Neural progenitor cell (in vitro differentiated cells): Measurements from ENCODE around the gene IFNG-AS1. TPM values are rescaled to one million over a fixed set of nuclear protein-coding genes. Genes with fewer than 3 reads are reported as not detected.
A peak's percentile ranks its signal among the peaks of the same experiment; 100 is the strongest.

ENCODE experiments used
- DNase-seq: peaks from one replicate; pipeline ENCODE4 v3.0.0-alpha.2; 2016; ENCODE audit warnings: low spot score
- H2AFZ ChIP-seq: fragments of 200-600 bp; sonication (generic); replicated peaks from 2 replicates; pipeline ENCODE4 v1.6.1; 2016; ENCODE audit warnings: antibody characterized with exemption
- H3F3A ChIP-seq: fragments of 200-600 bp; sonication (generic); 2 replicates; pipeline ENCODE4 v1.6.1; 2016; ENCODE audit warnings: antibody characterized with exemption, low read depth
- H3K27ac ChIP-seq: fragments of 200-600 bp; sonication (generic); 2 replicates; pipeline ENCODE4 v1.5.1; 2016; ENCODE audit warnings: mild to moderate bottlenecking
- H3K27me3 ChIP-seq: fragments of 200-600 bp; sonication (generic); 2 replicates; pipeline ENCODE4 v1.6.1; 2016; ENCODE audit warnings: mild to moderate bottlenecking, moderate library complexity
- H3K36me3 ChIP-seq: fragments of 200-600 bp; sonication (generic); 2 replicates; pipeline ENCODE4 v1.5.1; 2016
- H3K4me1 ChIP-seq: fragments of 200-600 bp; sonication (generic); 2 replicates; pipeline ENCODE4 v1.6.1; 2016; ENCODE audit warnings: mixed run types
- H3K4me2 ChIP-seq: fragments of 200-600 bp; sonication (generic); 2 replicates; pipeline ENCODE4 v1.6.1; 2016
- H3K4me3 ChIP-seq: fragments of 200-600 bp; sonication (generic); 2 replicates; pipeline ENCODE4 v1.5.1; 2016
- H3K79me2 ChIP-seq: fragments of 200-600 bp; sonication (generic); 2 replicates; pipeline ENCODE4 v1.6.1; 2016; ENCODE audit warnings: low read depth
- H3K9ac ChIP-seq: fragments of 200-600 bp; sonication (generic); 2 replicates; pipeline ENCODE4 v1.6.1; 2016
- H3K9me3 ChIP-seq: fragments of 200-600 bp; sonication (generic); 2 replicates; pipeline ENCODE4 v1.5.1; 2016; ENCODE audit warnings: low read depth
- H4K20me1 ChIP-seq: fragments of 200-600 bp; sonication (generic); 2 replicates; pipeline ENCODE4 v1.6.1; 2016; ENCODE audit warnings: low read depth
- H3K27ac Mint-ChIP-seq: 3 replicates; pipeline ENCODE4 v1.8.0; 2021; ENCODE audit warnings: mixed read lengths
- H3K27me3 Mint-ChIP-seq: 2 replicates; pipeline ENCODE4 v1.8.0; 2022; ENCODE audit warnings: low read depth, mild to moderate bottlenecking, inconsistent platforms, moderate library complexity, mixed read lengths; ENCODE audit not compliant: insufficient read depth
- H3K36me3 Mint-ChIP-seq: 3 replicates; pipeline ENCODE4 v1.8.0; 2021; ENCODE audit warnings: mixed read lengths
- H3K4me1 Mint-ChIP-seq: 3 replicates; pipeline ENCODE4 v1.8.0; 2021; ENCODE audit warnings: mixed read lengths
- H3K4me3 Mint-ChIP-seq: 3 replicates; pipeline ENCODE4 v1.8.0; 2021; ENCODE audit warnings: mild to moderate bottlenecking, moderate library complexity, mixed read lengths
- H3K9me3 Mint-ChIP-seq: 3 replicates; pipeline ENCODE4 v1.8.0; 2020; ENCODE audit warnings: mixed read lengths
- CTCF ChIP-seq: fragments of 200-600 bp; sonication (generic); IDR thresholded peaks from 2 replicates; pipeline ENCODE4 v1.5.1; 2017; ENCODE audit warnings: antibody characterized with exemption, mild to moderate bottlenecking
- EZH2 ChIP-seq: fragments of 200-600 bp; sonication (generic); IDR thresholded peaks from 2 replicates; pipeline ENCODE4 v1.6.1; 2017; ENCODE audit warnings: antibody characterized with exemption, mild to moderate bottlenecking, moderate library complexity
- EZH2phosphoT487 ChIP-seq: fragments of 200-600 bp; sonication (generic); IDR thresholded peaks from 2 replicates; pipeline ENCODE4 v1.6.1; 2017; ENCODE audit warnings: antibody characterized with exemption
- total RNA-seq: library from RNA; depleted of rRNA; stranded (reverse); fragments of >200 nt; gene quantifications from 2 replicates; pipeline ENCODE4 v1.2.3, GENCODE V29; 2015; ENCODE audit warnings: low replicate concordance

Gene IFNG-AS1
- total RNA-seq, 1 donor from 2014 or later: not detected

- H3K9me3 Mint-ChIP-seq: peaks cover 2% of the 10 kb centered on the region
- H2AFZ ChIP-seq: peak overlapping the region; percentile 62
- H3K4me3 Mint-ChIP-seq: no peak overlapping the region
These were observed 12.5 kb downstream of the IFNG-AS1 start for GRCh38 chr12:68001486-68002466.

GRCh38 chr12:68003777-68004176 is 14.5 kb downstream of the IFNG-AS1 start:
- Mint-ChIP-seq H3K27me3 (peaks cover 5% of the 10 kb centered on the region), H3K4me3 (no peak overlapping the region), H3K27ac (no peak overlapping the region), H3K36me3 (no peaks in the 10 kb centered on the region), H3K4me1 (peaks cover 5% of the 10 kb centered on the region), H3K9me3 (peaks cover 2% of the 10 kb centered on the region)
- Histone ChIP-seq H3K36me3 (no peaks in the 10 kb centered on the region), H3K4me2 (no peak overlapping the region), H3F3A (peaks cover 6% of the 10 kb centered on the region), H3K9me3 (no peaks in the 10 kb centered on the region), H3K27me3 (no peaks in the 10 kb centered on the region), H3K79me2 (no peaks in the 10 kb centered on the region), H3K27ac (no peak overlapping the region), H2AFZ (no peak overlapping the region), H3K9ac (no peak overlapping the region), H4K20me1 (no peaks in the 10 kb centered on the region), H3K4me1 (peaks cover 11% of the 10 kb centered on the region), H3K4me3 (no peak overlapping the region)
- no peak for DNase-seq
- no peak for TF ChIP-seq EZH2
- TF ChIP-seq EZH2phosphoT487: no peak
- no peak for TF ChIP-seq CTCF

More at GRCh38 chr12:68001486-68002466, 12.5 kb downstream of the IFNG-AS1 start:
- H3K27ac ChIP-seq: no peak overlapping the region
- H3K36me3 ChIP-seq: no peaks in the 10 kb centered on the region
- Mint-ChIP-seq H3K36me3 (no peaks in the 10 kb centered on the region), H3K4me1 (peaks cover 4% of the 10 kb centered on the region), H3K27ac (no peak overlapping the region), H3K27me3 (peaks cover 5% of the 10 kb centered on the region)
- no peaks in the 10 kb centered on the region for H4K20me1 ChIP-seq
- H3K4me3 ChIP-seq: no peak overlapping the region
- H3K4me2 ChIP-seq: no peak overlapping the region
- H3K9ac ChIP-seq: no peak overlapping the region
- peak; percentile 41 for DNase-seq
- H3K4me1 ChIP-seq: peaks cover 9% of the 10 kb centered on the region
- H3K79me2 ChIP-seq: no peaks in the 10 kb centered on the region
- no peaks in the 10 kb centered on the region for H3K27me3 ChIP-seq
- no peak for TF ChIP-seq EZH2
- peak; percentile 65 for TF ChIP-seq CTCF
- no peak for TF ChIP-seq EZH2phosphoT487
- H3F3A ChIP-seq: peaks cover 6% of the 10 kb centered on the region
- H3K9me3 ChIP-seq: no peaks in the 10 kb centered on the region

GRCh38 chr12:68007033-68007432 is 17.8 kb downstream of the IFNG-AS1 start:
- H3F3A ChIP-seq: peaks cover 6% of the 10 kb centered on the region
- H3K27ac ChIP-seq: no peak overlapping the region
- H4K20me1 ChIP-seq: no peaks in the 10 kb centered on the region
- H3K36me3 ChIP-seq: no peaks in the 10 kb centered on the region
- no peak for DNase-seq
- no peak for TF ChIP-seq EZH2phosphoT487
- TF ChIP-seq EZH2: no peak
- no peak for TF ChIP-seq CTCF
- no peaks in the 10 kb centered on the region for H3K27me3 ChIP-seq
- Mint-ChIP-seq H3K36me3 (no peaks in the 10 kb centered on the region), H3K27ac (no peak overlapping the region), H3K4me3 (no peak overlapping the region), H3K27me3 (peaks cover 3% of the 10 kb centered on the region), H3K9me3 (peaks cover 2% of the 10 kb centered on the region), H3K4me1 (peaks cover 6% of the 10 kb centered on the region)
- no peaks in the 10 kb centered on the region for H3K79me2 ChIP-seq
- H3K4me2 ChIP-seq: peak overlapping the region; percentile 11
- no peaks in the 10 kb centered on the region for H3K9me3 ChIP-seq
- peaks cover 11% of the 10 kb centered on the region for H3K4me1 ChIP-seq
- no peak overlapping the region for H3K4me3 ChIP-seq
- no peak overlapping the region for H3K9ac ChIP-seq
- H2AFZ ChIP-seq: no peak overlapping the region
